Measurements from ENCODE around the gene OR10AD1. TPM values are rescaled to one million over a fixed set of nuclear protein-coding genes. Genes with fewer than 3 reads are reported as not detected.

OR10AD1 gene
- total and polyA plus RNA-seq, 9 of the 15 experiments (the other 6 are each of a cell fraction or from before 2014, with no cell fraction given), result not detected

DNA sequence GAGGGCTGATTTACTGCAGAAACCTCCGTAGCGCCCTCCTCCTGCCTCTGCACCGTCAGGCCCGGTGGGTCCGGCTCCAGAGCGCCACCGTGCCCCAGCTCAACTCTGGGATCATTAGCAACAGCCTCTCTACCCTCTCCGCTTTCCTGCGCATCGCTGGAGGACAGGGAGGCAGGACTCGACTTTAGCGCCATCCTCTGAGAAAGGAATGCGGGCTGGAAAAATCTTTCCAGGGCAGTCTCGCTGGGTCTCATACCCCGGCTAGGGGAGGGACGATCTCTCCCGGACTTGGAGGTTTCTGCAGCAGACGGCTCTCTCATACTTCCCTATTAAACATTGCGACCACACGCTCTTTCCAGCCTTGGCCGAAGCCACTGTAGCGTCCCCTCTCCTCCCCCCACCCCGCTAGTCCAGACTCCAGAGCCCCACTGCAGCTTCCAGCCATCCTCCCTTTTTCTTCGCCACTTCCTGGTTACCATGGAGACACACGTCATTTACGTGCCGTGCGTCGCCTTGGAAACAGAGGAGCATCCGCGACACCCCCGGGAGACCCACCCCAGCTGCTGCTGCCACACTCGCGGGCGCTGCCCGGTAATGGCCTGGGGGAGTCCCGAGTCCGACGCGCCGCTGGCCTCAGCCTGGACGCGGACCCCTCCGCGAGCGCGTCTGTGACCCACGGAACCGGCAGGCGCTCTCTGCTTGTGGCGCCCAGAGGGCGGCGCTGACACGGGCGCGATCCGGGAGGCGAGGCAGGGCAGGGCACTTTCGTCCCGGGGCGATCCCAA lies 19.8 kb downstream of the OR10AD1 start, which contains the start of gene CCDC184 (continued):
- TF ChIP-seq RHOXF2B (CRISPR knock-in tag; conservative IDR thresholded peaks at IDR 0.05) (no peak), ZNF184 (CRISPR knock-in tag; IDR thresholded peaks at IDR 0.05) (no peak), ZNF274 (IDR thresholded peaks at IDR 0.05; ENCODE audit: borderline replicate concordance, low read depth, low read length) (no peak), KLF6 (CRISPR knock-in tag; IDR thresholded peaks at IDR 0.05; ENCODE audit: borderline replicate concordance) (no peak), HNRNPK (IDR thresholded peaks at IDR 0.05; ENCODE audit: low read depth, low read length, poor library complexity, severe bottlenecking) (no peak), BACH1 (tag; IDR thresholded peaks at IDR 0.05) (no peak), CCAR2 (IDR thresholded peaks at IDR 0.05; ENCODE audit: low read depth, low read length) (no peak), ZNF551 (CRISPR knock-in tag; IDR thresholded peaks at IDR 0.05) (no peak)
- TF ChIP-seq, protein P1, sequence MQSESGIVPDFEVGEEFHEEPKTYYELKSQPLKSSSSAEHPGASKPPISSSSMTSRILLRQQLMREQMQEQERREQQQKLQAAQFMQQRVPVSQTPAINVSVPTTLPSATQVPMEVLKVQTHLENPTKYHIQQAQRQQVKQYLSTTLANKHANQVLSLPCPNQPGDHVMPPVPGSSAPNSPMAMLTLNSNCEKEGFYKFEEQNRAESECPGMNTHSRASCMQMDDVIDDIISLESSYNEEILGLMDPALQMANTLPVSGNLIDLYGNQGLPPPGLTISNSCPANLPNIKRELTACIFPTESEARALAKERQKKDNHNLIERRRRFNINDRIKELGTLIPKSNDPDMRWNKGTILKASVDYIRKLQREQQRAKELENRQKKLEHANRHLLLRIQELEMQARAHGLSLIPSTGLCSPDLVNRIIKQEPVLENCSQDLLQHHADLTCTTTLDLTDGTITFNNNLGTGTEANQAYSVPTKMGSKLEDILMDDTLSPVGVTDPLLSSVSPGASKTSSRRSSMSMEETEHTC (IDR thresholded peaks at IDR 0.05), result no peak
- TF ChIP-seq, protein P2, sequence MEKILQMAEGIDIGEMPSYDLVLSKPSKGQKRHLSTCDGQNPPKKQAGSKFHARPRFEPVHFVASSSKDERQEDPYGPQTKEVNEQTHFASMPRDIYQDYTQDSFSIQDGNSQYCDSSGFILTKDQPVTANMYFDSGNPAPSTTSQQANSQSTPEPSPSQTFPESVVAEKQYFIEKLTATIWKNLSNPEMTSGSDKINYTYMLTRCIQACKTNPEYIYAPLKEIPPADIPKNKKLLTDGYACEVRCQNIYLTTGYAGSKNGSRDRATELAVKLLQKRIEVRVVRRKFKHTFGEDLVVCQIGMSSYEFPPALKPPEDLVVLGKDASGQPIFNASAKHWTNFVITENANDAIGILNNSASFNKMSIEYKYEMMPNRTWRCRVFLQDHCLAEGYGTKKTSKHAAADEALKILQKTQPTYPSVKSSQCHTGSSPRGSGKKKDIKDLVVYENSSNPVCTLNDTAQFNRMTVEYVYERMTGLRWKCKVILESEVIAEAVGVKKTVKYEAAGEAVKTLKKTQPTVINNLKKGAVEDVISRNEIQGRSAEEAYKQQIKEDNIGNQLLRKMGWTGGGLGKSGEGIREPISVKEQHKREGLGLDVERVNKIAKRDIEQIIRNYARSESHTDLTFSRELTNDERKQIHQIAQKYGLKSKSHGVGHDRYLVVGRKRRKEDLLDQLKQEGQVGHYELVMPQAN (IDR thresholded peaks at IDR 0.05; ENCODE audit: borderline replicate concordance), result no peak
- TF ChIP-seq, protein P3, sequence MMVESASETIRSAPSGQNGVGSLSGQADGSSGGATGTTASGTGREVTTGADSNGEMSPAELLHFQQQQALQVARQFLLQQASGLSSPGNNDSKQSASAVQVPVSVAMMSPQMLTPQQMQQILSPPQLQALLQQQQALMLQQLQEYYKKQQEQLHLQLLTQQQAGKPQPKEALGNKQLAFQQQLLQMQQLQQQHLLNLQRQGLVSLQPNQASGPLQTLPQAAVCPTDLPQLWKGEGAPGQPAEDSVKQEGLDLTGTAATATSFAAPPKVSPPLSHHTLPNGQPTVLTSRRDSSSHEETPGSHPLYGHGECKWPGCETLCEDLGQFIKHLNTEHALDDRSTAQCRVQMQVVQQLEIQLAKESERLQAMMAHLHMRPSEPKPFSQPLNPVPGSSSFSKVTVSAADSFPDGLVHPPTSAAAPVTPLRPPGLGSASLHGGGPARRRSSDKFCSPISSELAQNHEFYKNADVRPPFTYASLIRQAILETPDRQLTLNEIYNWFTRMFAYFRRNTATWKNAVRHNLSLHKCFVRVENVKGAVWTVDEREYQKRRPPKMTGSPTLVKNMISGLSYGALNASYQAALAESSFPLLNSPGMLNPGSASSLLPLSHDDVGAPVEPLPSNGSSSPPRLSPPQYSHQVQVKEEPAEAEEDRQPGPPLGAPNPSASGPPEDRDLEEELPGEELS (CRISPR knock-in tag; IDR thresholded peaks at IDR 0.05; ENCODE audit: borderline replicate concordance), result no peak
- TF ChIP-seq, protein P4, sequence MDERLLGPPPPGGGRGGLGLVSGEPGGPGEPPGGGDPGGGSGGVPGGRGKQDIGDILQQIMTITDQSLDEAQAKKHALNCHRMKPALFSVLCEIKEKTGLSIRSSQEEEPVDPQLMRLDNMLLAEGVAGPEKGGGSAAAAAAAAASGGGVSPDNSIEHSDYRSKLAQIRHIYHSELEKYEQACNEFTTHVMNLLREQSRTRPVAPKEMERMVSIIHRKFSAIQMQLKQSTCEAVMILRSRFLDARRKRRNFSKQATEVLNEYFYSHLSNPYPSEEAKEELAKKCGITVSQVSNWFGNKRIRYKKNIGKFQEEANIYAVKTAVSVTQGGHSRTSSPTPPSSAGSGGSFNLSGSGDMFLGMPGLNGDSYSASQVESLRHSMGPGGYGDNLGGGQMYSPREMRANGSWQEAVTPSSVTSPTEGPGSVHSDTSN (CRISPR knock-in tag; IDR thresholded peaks at IDR 0.05; ENCODE audit: low read depth), result no peak
- TF ChIP-seq, protein P4 (tag; conservative IDR thresholded peaks at IDR 0.05; ENCODE audit: low read depth), result no peak

Data from K562 (cell line).